Thoracic aorta (tissue), 2 donors: ENCODE data around the gene RHOH. TPM values are rescaled to one million over a fixed set of nuclear protein-coding genes. Genes with fewer than 3 reads are reported as not detected.

Source experiments
- ATAC-seq: fragments of 150-250 bp; one replicate; pipeline ENCODE4 v1.8.0; 2017; ENCODE audit warnings: low read depth; ENCODE audit not compliant: insufficient number of reproducible peaks, low FRiP score
- DNase-seq: peaks from one replicate; pipeline ENCODE4 v3.0.0-alpha.2; 2020; ENCODE audit warnings: low spot score
- H3K27ac ChIP-seq, 2 donors: fragments of 200-600 bp; sonication (generic); 1 replicate in 1 of 2; 2 replicates in 1 of 2; pipeline ENCODE4 v1.5.1; 2016; ENCODE audit warnings: mild to moderate bottlenecking in 2 of 2, moderate library complexity in 2 of 2
- H3K27me3 ChIP-seq: fragments of 200-600 bp; sonication (generic); replicated peaks from 2 replicates; pipeline ENCODE4 v1.6.0; 2016; ENCODE audit warnings: mild to moderate bottlenecking; ENCODE audit not compliant: insufficient read depth
- H3K36me3 ChIP-seq: fragments of 200-600 bp; sonication (generic); one replicate; pipeline ENCODE4 v1.5.1; 2016
- H3K4me1 ChIP-seq, 2 donors: fragments of 200-600 bp; sonication (generic); 1 replicate in 1 of 2; 2 replicates in 1 of 2; pipeline versions ENCODE4 v1.5.1 to v1.6.0; 2016; ENCODE audit warnings: low read depth in 2 of 2, mild to moderate bottlenecking in 1 of 2; ENCODE audit not compliant: control insufficient read depth in 1 of 2
- H3K4me3 ChIP-seq: fragments of 200-600 bp; sonication (generic); 2 replicates; pipeline ENCODE4 v1.5.1; 2016; ENCODE audit warnings: mild to moderate bottlenecking
- H3K9me3 ChIP-seq: fragments of 200-600 bp; sonication (generic); 2 replicates; pipeline ENCODE4 v1.5.1; 2016
- total RNA-seq, 2 donors: library from RNA; depleted of rRNA; stranded (reverse); fragments of >200 nt; gene quantifications; one replicate each; pipeline versions ENCODE4 v1.1.0 to v1.2.3, GENCODE V29; 2016
- TF ChIP-seq, protein P1 (sequence below): fragments of 200-600 bp; sonication (generic); IDR thresholded peaks from one replicate; pipeline ENCODE4 v1.5.1; 2019; ENCODE audit warnings: antibody characterized with exemption

Gene RHOH
- total RNA-seq, 2 donors from 2014 or later = 5.8 to 10.2 TPM

DNA sequence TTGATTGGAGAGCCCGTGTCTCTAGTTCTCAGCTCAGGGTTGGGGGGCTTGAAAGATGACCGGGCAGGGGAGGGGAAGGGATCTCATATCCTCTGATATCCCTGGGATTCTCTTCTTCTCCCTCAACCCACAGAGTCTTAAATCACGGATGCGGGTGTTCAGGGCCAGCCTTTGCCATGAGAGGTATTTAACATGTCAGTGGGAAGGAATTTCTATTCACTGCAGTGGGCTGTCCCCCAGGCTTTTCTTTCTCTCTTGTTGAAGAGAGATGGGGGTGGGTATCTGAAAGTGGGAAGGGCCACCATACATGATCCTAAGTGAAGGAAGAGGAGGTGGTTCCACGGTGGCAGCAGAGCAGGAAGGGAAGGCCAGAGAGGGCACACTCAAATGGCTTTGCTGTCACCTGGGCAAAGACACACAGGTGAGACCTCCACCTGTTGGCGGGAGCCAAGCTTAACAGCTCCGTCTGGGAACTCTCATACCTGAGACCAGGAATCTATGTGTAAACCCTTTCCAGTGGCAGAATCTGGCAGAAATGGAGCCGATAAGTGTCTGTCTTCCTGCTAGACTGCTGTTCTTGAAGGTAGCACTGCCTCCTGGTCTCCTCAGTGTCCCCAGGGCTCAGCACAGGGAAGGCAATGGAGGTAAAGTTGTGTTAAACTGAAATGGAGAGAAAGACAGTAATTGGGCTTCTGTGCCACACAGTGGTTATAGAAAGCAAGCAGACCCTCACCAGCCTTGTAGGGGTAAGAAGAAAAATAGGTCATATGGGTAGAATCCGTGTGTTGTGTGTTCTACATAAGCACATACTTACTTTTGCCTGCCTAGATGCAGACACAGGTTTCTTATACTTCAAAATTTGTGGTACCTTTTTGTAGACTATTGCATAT lies 49.4 kb downstream of the RHOH start:
- Histone ChIP-seq H3K27ac (no peak overlapping the region), H3K9me3 (no peaks in the 10 kb centered on the region), H3K4me1 (no peaks in the 10 kb centered on the region), H3K4me3 (no peak overlapping the region), H3K27me3 (no peaks in the 10 kb centered on the region), H3K36me3 (no peaks in the 10 kb centered on the region)
- no peak for DNase-seq
- TF ChIP-seq, protein P1, sequence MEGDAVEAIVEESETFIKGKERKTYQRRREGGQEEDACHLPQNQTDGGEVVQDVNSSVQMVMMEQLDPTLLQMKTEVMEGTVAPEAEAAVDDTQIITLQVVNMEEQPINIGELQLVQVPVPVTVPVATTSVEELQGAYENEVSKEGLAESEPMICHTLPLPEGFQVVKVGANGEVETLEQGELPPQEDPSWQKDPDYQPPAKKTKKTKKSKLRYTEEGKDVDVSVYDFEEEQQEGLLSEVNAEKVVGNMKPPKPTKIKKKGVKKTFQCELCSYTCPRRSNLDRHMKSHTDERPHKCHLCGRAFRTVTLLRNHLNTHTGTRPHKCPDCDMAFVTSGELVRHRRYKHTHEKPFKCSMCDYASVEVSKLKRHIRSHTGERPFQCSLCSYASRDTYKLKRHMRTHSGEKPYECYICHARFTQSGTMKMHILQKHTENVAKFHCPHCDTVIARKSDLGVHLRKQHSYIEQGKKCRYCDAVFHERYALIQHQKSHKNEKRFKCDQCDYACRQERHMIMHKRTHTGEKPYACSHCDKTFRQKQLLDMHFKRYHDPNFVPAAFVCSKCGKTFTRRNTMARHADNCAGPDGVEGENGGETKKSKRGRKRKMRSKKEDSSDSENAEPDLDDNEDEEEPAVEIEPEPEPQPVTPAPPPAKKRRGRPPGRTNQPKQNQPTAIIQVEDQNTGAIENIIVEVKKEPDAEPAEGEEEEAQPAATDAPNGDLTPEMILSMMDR = no peak
- ATAC-seq = no peak

DNA sequence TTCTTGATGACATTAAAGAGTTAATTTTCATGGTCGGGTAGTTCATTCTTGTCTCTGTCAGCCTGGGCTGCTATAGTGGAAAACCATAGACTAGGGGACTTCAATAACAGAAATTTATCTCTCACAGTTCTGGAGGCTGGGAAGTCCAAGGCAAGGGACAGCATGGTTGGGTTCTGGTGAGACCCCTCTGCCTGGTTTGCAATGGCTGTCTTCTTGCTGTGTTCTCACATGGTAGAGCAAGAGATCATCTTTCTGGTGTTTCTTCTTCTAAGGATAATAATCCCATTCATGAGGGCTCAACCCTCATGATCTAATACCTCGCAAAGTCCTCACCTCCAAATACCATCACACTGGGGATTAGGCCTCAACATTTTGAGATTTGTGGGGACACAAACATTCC lies 50.1 kb downstream of the RHOH start:
- Histone ChIP-seq H3K4me3 (no peak overlapping the region), H3K27me3 (no peaks in the 10 kb centered on the region), H3K36me3 (no peaks in the 10 kb centered on the region), H3K27ac (no peak overlapping the region), H3K4me1 (no peaks in the 10 kb centered on the region), H3K9me3 (no peaks in the 10 kb centered on the region)
- TF ChIP-seq, protein P1 = no peak
- no peak for ATAC-seq
- no peak for DNase-seq

DNA sequence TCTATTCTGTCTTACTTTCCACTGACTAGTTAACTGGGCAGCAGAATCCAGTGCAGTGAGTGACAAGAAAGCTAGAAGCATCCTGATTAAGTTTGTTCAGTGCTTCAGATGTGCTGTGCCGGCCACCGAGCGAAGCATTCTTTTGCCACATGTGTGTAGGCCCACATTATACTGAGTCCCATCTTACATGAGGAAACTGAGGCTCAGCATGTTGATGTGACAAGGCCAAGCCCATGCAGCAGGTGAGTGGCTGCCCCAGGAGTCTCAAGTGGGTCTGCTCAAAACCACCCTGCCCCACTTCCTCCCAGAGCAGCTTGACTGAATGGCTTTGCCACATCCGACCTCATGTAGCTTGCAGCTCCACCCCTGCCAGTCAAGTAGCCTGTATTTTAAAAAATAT lies 50.5 kb downstream of the RHOH start:
- H3K27me3 ChIP-seq = no peaks in the 10 kb centered on the region
- H3K36me3 ChIP-seq = no peaks in the 10 kb centered on the region
- DNase-seq (no peak), ATAC-seq (no peak)
- no peaks in the 10 kb centered on the region for H3K9me3 ChIP-seq
- no peak overlapping the region for H3K4me3 ChIP-seq
- no peaks in the 10 kb centered on the region for H3K4me1 ChIP-seq
- TF ChIP-seq, protein P1 = no peak
- no peak overlapping the region for H3K27ac ChIP-seq

DNA sequence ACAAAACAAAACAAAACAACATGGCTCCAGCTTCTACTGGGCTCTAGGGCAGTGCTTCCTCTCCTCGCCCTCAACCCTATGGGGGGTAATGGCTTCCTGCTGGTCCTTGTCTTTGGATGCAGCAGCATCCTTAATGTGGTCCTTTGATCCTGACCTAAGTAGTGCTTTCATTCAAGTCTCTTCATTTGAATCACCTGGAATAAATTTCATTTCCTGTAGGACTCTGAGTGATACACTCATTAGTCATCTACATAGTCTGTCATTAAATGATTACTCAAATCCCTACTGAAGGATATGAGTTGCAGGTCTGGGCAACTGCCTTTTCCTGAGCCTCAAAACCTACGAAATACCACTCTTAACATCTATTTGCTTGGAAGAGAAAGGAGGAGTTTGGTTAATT lies 54.5 kb downstream of the RHOH start:
- Histone ChIP-seq H3K4me3 (no peak overlapping the region), H3K27me3 (no peaks in the 10 kb centered on the region), H3K27ac (no peak overlapping the region), H3K4me1 (no peaks in the 10 kb centered on the region), H3K9me3 (no peaks in the 10 kb centered on the region), H3K36me3 (no peaks in the 10 kb centered on the region)
- TF ChIP-seq, protein P1 = no peak
- DNase-seq (no peak), ATAC-seq (no peak)

DNA sequence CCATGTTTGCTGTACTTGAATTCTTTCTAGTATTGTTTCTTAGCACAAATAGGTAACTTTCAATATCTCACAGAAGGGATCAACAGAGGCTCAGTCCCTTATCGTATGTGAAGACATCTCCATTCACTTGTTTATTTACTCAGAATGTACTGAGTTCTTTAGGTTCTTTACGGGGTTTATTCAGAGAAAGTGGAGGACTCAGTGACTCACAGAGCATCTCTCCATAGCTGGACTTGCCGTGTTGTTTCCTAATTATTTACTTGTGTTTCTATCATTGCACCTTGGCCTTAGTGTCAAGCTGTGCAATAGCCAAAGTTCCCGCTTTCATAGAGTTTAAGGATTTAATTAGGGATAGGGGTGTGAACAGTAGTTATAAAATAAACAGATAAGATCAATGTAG lies 57.1 kb downstream of the RHOH start:
- no peaks in the 10 kb centered on the region for H3K27me3 ChIP-seq
- no peak overlapping the region for H3K27ac ChIP-seq
- no peaks in the 10 kb centered on the region for H3K36me3 ChIP-seq
- H3K9me3 ChIP-seq = no peaks in the 10 kb centered on the region
- TF ChIP-seq, protein P1 = no peak
- DNase-seq (no peak), ATAC-seq (no peak)
- no peak overlapping the region for H3K4me3 ChIP-seq
- no peaks in the 10 kb centered on the region for H3K4me1 ChIP-seq
